ENCODE measurements around the gene HPSE.
"Not testable (repeated sequence)": the region's sequence is repeated elsewhere in the genome, so short reads cannot be mapped to it uniquely, and the experiment has no call there.

The HPSE gene

GRCh38 chr4:83329521-83330110 lies 5.0 kb downstream of the HPSE start:
- DNase-seq, result no peak

DNA sequence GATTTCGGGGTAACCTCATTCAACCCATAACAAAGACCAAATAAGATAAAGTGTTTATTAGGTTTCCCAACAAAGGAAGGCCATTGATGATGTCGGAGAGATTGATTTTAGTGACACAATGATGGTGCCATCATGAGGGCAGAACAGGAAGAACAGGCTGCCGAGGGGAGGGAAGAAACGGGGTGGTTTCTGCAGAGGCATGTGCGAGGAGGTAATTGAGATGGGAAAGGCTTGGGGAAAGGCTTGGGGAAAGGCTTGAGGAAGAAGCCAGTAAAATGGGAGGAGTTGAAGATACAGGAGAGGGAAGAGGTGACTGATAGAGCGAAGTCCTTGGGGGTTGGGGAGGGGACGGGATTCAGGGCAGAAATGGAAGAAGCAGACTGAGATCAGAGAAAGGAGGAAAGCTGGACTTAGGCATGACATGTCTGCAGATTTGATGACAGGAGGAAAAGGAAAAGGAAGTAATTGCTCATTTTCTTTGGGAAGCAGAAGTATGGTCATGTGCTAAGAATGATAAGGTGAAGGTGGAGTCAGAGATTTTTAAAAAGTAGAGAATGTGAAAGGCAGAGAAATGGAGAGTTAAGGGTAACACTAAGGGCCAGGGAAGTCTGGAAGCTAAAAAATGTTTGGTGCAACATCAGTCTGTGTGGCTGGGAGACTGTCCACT lies 6.0 kb downstream of the HPSE start:
- peak; percentile 24 for DNase-seq

- DNase-seq, result no peak
These were observed 8.1 kb downstream of the HPSE start for GRCh38 chr4:83326546-83326945.

DNA sequence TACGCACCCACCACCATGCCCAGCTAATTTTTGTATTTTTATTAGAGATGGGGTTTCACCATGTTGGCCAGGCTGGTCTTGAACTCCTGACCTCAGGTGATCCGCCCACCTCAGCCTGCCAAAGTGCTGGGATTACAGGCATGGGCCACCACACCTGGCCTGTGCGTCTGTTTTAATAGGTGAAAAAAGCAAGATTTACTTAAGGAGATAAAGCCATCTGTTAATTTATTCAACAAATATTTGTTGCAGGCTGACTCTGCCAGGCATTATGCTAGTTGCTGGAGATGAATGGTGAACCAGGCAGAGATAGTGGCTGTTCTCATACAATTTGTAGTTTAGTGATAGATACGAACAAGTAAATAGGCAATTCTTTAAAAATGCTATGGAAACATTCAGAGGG lies 9.3 kb downstream of the HPSE start:
- not testable (repeated sequence) for DNase-seq

- DNase-seq, result no peak
These were observed 11.5 kb downstream of the HPSE start for GRCh38 chr4:83323136-83323535.

DNA sequence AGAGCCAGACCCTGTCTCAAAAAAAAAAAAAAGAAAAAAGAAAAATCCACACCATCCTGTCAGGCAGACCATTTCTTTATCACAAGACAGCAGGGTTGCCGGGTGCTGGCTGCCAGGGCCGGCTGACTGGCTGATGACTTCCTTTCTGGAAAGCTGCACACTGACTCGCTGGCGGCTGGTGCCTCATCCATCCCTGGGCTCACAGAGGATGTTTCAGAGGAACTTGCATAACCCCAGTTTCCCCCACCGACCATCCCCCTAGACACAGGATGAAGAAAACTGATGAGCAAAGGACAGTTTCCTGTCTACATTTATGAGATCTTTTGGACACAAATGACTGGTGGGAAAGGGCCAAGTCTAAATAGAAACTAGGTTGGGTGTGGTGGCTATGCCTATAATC lies 14.1 kb downstream of the HPSE start:
- DNase-seq, result no peak

DNA sequence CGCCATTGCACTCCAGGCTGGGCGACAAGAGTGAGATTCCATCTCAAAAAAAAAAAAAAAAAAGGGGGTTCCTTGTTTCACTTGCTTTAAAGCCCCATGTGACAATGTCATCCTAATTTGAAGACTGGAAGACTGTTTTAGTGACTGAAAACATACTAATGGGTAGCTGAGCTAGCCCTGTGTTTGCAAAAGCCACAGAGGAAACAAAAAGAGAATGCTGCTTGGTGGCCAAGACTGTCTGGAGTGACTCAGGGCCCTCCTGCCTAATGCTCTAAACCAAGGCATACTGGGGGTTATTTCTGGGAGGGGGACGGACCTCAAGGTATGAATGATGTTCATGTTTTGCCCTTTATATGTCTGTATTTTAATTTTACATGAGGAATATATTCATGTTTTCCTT lies 16.0 kb downstream of the HPSE start:
- no peak for DNase-seq

DNA sequence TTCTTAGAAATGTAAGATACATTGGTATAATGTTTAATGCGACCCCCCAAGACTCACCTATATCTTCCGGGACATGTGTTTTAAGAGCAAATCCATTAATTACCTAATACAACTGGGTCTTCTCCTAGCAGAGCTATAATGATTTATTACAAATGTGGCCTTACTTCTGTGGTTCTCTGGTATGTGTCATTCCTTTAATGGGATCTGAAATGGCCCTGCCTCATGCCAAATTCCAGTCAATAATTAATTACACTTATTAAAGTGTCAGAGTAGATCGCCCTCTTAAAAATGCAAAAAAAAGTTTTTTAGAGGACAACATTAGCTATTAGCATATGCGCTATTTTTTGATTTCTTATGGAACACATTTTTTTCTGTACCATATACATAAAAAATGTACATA lies 17.0 kb downstream of the HPSE start:
- no peak for DNase-seq

GRCh38 chr4:83316459-83317165 lies 18.0 kb downstream of the HPSE start:
- no peak for DNase-seq

DNA sequence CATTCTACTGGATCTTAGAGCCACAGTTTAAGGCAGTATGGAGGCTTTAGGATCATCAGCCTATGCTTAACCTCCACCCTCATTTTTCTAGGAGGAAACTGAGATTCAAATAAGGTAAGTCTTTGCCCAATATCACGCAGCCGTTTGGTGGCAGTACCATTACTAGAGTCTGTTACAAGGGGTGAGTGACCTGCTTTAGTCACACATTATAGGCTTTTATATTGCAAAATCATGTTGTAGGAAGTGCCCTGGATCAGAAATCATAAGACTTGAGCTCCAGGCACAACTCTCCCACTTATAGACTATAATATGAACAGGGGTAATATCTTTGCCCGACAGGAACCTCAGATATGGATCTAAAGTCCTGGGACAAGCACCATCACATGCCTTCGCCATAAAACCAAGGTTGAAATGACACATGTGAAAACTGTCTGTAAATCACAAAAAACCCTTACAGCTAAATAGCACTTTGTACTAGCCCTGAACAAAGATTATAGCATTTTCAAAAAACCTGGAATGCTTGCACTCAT lies 19.2 kb downstream of the HPSE start:
- no peak for DNase-seq

DNA sequence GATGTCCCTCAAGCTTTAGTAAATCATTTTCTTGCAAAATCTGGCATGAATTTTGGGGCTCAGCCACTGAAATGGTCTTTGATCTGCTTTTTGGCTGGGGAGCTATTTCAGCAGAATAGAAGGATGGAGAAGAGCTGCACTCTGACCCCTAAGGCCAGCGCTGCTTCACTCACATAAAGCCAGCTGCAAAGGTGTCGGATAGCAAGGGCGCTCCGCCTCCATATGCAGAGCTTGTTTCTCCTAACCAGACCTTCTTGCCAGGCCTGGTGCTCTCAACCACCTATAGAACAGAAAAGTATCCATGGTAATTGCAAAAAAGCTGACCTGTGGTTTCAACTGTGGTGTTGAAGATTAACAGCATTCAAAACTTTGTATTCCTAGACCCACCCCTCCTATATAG lies 26.0 kb downstream of the HPSE start:
- DNase-seq, result no peak

DNA sequence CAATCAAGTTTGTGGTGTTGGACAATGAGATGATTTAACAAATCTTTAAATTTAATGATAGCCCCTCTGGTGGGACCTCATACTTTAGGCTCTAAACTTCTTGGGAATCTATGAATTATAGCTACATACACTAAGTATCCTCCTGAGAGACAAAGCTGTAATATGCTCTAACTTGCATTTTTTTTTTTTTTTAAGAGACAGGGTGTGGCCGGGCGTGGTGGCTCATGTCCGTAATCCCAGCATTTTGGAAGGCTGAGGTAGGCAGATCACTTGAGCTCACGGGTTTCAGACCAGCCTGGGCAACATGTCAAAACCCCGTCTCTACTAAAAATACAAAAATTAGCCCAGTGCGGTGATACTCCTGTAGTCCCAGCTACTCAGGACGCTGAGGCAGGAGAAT lies 26.7 kb downstream of the HPSE start:
- DNase-seq, result no peak

DNA sequence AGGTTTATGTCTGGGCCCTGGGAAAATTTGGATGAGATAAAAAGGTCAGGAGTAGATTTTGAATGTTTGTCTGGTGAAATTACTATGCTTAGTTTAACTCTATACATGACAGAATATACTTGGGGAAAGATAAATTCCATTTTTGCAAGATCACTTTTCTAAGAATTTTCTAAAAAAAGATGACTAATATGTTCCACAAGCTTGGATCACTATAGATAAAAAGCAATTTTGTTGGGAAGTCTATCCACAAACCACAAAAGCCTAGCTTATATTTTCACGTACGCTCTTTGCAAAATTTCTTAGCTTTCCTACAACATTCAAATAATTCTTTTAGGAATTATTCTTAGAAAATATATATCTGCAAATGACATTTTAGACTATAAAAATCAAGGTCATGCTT lies 29.5 kb downstream of the HPSE start:
- DNase-seq, result no peak

DNA sequence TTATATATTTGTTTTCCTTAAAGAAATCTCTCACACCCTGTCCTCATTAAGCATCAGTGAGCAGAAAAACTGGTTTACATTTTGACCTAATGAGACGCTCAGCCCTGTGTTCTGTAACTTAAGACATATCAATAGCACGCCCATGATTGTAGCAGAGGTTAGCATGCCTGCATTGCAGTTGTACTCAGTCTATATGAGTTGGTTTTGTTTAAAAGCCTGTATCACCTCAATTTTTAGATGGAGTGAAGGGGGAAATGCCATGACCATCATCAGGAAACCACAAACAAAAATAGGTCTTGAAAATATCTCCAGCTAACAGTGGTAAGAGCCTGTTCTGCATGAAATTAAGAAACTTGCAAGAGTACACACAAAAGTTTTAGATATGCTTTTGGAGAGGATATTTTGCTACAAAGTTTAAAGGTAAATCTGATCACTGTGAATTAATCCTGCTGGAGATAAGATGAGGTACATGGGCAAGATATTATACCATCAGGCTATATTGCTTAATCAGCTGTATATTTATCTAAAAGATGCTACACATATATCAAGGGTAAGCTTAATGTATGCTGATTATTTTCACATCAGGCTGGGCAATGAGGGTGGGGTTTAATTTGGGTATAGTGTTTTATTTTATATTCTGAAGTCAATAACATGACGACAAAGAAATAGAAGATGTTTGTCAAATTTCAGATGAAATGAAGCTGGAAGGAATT lies 36.9 kb downstream of the HPSE start:
- DNase-seq, result peak; percentile 28

- peak; percentile 57 for DNase-seq
These were observed 41.2 kb downstream of the HPSE start for GRCh38 chr4:83293305-83294046.

GRCh38 chr4:83290059-83290774 lies 44.4 kb downstream of the HPSE start:
- not testable (repeated sequence) for DNase-seq

DNA sequence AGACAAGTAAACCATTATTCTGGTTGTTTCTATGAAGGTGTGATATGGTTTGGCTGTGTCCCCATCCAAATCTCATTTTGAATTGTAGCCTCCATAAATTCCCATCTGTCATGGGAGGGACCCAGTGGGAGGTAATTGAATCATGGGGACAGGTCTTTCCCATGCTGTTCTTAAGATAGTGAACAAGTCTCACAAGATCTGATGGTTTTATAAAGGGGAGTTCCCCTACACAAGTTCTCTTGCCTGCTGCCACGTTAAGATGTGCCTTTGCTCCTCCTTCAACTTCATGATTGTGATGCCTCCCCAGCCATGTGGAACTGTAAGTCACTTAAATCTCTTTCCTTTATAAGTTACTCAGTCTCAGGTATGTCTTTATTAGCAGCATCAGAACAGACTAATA lies 46.3 kb downstream of the HPSE start:
- DNase-seq, result not testable (repeated sequence)

DNA sequence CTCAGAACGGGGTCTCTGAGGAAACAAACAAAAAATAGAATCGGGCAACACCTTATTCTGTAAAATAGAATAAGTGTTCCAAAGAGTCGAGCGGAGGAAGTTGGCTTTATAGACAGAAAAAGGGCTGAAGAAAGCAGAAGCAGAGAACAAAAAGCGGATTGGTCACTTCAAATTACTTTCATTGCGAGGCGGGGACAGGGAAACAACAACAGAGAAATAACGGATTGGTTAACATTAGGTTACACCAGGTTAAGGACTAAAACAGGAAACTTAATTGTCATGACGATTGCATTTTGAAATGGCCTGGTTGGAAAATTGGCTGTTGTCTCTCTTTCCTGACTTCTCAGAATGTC lies 49.6 kb downstream of the HPSE start:
- peak; percentile 22 for DNase-seq

DNA sequence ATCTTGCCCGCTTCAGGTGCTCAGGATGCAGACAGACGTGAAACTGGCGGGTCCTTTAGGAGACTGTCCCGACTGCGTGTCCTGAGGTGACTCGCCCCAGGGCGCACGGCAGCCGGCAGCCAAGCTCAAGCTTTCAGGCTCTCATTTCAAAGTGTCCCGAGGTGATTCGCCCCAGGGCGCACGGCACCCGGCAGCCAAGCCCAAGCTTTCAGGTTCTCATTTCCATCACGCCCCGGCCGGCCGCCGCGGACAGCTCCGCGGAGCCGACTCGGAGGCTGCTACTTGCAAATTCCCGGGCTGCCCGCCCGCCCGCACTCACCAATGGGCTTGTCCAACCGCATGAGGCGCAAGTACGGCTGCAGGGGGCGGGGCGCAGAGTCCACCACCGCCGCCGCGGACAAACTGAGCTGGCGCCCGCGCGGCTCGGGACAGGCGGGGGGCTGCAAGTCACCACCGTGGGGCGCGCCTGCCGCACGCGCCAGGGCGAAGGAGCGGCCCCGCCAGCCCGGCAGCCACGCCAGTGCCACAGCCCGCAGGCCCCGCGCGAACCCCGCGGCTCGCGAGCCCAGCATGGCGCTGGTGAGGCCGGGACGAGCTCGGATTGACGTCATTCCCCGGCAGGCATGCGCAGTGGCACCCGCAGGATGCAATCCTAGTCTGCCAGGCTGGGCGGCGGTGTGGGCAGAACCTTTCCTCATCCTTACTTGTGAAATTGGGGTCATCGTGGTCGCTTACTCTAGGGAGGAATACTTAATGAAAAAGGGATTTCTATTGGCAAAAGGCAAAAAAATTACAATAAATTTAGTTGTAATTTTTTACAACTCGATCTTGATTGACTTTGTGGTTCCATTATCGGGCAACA lies 50.2 kb downstream of the HPSE start, which contains the start of gene COQ2:
Gene COQ2, minus strand, starts transcription at position 606 of the 862 bp plus-strand sequence. Its CDS starts 34 bp downstream, at position 572.
- peak; percentile 90 for DNase-seq

DNA sequence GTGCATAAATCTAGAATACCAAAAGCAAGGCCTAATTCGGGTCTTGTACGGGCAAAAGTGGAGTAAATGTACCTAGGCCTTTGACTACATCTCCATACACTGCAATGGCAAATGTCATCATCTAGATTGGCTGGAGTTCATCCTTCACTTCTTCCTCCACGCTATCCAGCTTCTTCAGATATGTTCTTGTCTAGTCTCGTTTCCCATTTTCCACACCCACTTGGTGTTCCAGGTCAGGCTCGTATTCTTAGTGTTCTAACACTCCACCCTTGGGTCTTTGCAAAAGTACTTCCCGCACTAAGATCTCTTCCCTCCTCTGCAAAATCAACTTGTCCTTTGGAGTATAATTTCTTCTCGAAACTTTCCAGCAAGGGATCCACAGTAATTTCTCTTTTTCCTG lies 51.5 kb downstream of the HPSE start:
- DNase-seq, result no peak

- DNase-seq, result peak; percentile 58
These were observed 52.6 kb downstream of the HPSE start for GRCh38 chr4:83282049-83282535.

All from RPMI8226 (cell line).